ENCODE data around the gene PRR7.

DNA sequence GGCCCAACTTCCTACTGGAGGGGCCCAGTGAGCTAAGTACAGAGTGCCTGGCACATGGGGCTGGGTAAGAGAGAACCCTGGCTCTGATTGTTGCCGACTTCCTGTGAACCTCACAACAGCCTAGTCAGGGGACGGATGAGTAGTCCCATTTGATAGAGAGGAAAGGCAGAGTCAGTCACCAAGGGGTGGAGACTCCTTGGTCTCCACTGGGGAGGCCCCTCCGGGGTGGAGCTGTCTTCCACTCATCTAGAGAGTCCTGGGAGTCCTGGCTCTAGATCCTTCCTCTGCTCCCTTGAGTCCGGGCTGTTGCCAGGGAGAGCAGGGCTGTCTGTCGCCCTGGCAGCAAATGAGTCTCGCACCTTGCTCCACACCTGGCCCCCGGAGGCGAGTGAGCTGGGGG, 12.2 kb upstream of the PRR7 start:
- TF ChIP-seq CTCF (IDR thresholded peaks at IDR 0.05) (no peak), POLR2AphosphoS5 (IDR thresholded peaks at IDR 0.05) (no peak)
